ENCODE data around the gene EDARADD. TPM values are rescaled to one million over a fixed set of nuclear protein-coding genes. Genes with fewer than 3 reads are reported as not detected.
"Not testable (repeated sequence)": the region's sequence is repeated elsewhere in the genome, so short reads cannot be mapped to it uniquely, and the experiment has no call there.

Gene EDARADD
- total RNA-seq, 1 experiment from 2014 or later, result 0.30 TPM

DNA sequence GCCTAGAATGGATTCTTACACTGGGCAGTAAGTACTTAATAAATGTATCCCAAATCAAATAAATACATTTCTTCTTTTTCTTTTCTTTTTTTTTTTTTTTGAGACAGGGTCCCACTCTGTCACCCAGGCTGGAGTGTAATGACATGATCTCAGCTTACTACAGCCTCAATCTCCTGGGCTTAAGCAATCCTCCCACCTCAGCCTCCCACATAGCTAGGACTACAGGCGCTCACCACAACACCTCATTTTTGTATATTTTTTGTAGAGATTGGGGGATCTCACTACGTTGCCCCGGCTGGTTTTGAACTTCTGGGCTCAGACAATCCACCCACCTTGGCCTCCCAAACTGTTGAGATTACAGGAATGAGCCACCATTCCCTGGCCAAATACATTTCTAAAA is 66.0 kb downstream of the EDARADD start:
- Histone ChIP-seq H3K4me1 (ENCODE audit: control insufficient read depth in 1 of 2, insufficient read depth in 2 of 2, low read length in 2 of 2) (peaks cover 5 to 8% of the 10 kb centered on the region in 2 experiments; a peak in 3 of 4 replicates), H3K9ac (ENCODE audit: low read length) (no peak overlapping the region), H3K4me2 (ENCODE audit: low read length) (no peak overlapping the region), H3K27ac (ENCODE audit: low read depth, low read length) (no peak overlapping the region), H3K36me3 (ENCODE audit: control insufficient read depth in 1 of 2, insufficient read depth in 2 of 2, low read length in 2 of 2) (no peaks in the 10 kb centered on the region), H3K9me2 (ENCODE audit: insufficient read depth) (no peaks in the 10 kb centered on the region), H3K4me3 (replicated peaks in 1 of 2; ENCODE audit: low read depth in 1 of 2, low read length in 2 of 2) (no peak overlapping the region), H3K27me3 (ENCODE audit: insufficient read depth, low read length) (no peaks in the 10 kb centered on the region; the same call in 1 of the 2 replicates), H3K79me2 (ENCODE audit: insufficient read depth, low read length) (no peaks in the 10 kb centered on the region), H3K9me3 (ENCODE audit: control insufficient read depth in 1 of 2, insufficient read depth in 1 of 2, low read depth in 1 of 2, low read length in 2 of 2) (no peaks in the 10 kb centered on the region), H4K20me1 (ENCODE audit: insufficient read depth) (no peaks in the 10 kb centered on the region), H2AFZ (ENCODE audit: low read depth, low read length, poor library complexity, severe bottlenecking) (no peak overlapping the region)
- DNase-seq (ENCODE audit: low read depth, low spot score), result no peak
- ChIA-PET POLR2A (no interaction called here), RAD21 (ENCODE audit: low non-redundant PET in 1 of 2, low total read pairs in 2 of 2, uncharacterized antibody in 2 of 2, unreplicated experiment in 2 of 2) (no interaction called here), CTCF (interaction anchor here (1.2 kb wide), 1 partner anchor 8 kb away, joined by 4 read pairs; no protein-coding TSS in a partner anchor)
- BruUV-seq (replicated peaks), result no TSS peak
- no peak for ATAC-seq
- intact Hi-C loops (cut with micrococcal nuclease), result no loop called here
- TF ChIP-seq SRF (IDR thresholded peaks at IDR 0.05; ENCODE audit: low read depth) (no peak), ZNF274 (IDR thresholded peaks at IDR 0.05; ENCODE audit: low read depth, low read length) (no peak), FOSL1 (IDR thresholded peaks at IDR 0.05; ENCODE audit: low read depth) (no peak), ZFX (IDR thresholded peaks at IDR 0.05) (no peak), POLR2A (IDR thresholded peaks at IDR 0.05; ENCODE audit: borderline replicate concordance, extremely low read depth, insufficient read depth, insufficient read length) (no peak), CBX3 (IDR thresholded peaks at IDR 0.05; ENCODE audit: low read depth) (no peak), EZH2 (IDR thresholded peaks at IDR 0.05) (no peak)
- TF ChIP-seq, protein P1, sequence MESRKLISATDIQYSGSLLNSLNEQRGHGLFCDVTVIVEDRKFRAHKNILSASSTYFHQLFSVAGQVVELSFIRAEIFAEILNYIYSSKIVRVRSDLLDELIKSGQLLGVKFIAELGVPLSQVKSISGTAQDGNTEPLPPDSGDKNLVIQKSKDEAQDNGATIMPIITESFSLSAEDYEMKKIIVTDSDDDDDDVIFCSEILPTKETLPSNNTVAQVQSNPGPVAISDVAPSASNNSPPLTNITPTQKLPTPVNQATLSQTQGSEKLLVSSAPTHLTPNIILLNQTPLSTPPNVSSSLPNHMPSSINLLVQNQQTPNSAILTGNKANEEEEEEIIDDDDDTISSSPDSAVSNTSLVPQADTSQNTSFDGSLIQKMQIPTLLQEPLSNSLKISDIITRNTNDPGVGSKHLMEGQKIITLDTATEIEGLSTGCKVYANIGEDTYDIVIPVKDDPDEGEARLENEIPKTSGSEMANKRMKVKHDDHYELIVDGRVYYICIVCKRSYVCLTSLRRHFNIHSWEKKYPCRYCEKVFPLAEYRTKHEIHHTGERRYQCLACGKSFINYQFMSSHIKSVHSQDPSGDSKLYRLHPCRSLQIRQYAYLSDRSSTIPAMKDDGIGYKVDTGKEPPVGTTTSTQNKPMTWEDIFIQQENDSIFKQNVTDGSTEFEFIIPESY (IDR thresholded peaks at IDR 0.05; ENCODE audit: extremely low read depth, insufficient replicate concordance, low read length), result no peak

DNA sequence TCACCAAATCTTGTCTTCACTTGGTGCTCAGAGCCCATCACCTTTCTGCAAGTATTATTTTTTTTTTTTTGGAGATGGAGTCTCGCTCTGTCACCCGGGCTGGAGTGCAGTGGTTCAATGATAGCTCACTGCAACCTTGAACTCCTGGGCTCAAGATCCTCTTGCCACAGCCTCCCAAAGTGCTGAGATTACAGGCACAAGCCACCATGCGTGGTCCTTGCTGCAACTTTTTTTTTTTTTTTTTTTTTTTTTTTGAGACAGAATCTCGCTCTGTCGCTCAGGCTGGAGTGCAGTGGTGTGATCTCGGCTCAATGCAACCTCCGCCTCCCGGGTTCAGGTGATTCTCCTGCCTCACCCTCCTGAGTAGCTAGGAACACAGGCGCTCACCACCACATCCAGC is 70.1 kb downstream of the EDARADD start:
- ChIA-PET CTCF (interaction anchor here (1.1 kb wide), 1 partner anchor 37 kb away, joined by 5 read pairs; no protein-coding TSS in a partner anchor), RAD21 (ENCODE audit: low non-redundant PET in 1 of 2, low total read pairs in 2 of 2, uncharacterized antibody in 2 of 2, unreplicated experiment in 2 of 2) (interaction anchor here in 1 of 2 experiments (0.7 kb wide), 1 partner anchor 72 kb away, joined by 3 read pairs; no protein-coding TSS in a partner anchor)
- H3K9me2 ChIP-seq (ENCODE audit: insufficient read depth); H3K9ac ChIP-seq (ENCODE audit: low read length); H3K36me3 ChIP-seq (ENCODE audit: control insufficient read depth in 1 of 2, insufficient read depth in 2 of 2, low read length in 2 of 2); H3K27me3 ChIP-seq (ENCODE audit: insufficient read depth, low read length); POLR2A ChIA-PET; H3K4me3 ChIP-seq (replicated peaks in 1 of 2; ENCODE audit: low read depth in 1 of 2, low read length in 2 of 2); DNase-seq (ENCODE audit: low read depth, low spot score); H3K9me3 ChIP-seq (ENCODE audit: control insufficient read depth in 1 of 2, insufficient read depth in 1 of 2, low read depth in 1 of 2, low read length in 2 of 2); H4K20me1 ChIP-seq (ENCODE audit: insufficient read depth); intact Hi-C loops (cut with micrococcal nuclease); ATAC-seq; H3K4me2 ChIP-seq (ENCODE audit: low read length); H2AFZ ChIP-seq (ENCODE audit: low read depth, low read length, poor library complexity, severe bottlenecking); H3K4me1 ChIP-seq (ENCODE audit: control insufficient read depth in 1 of 2, insufficient read depth in 2 of 2, low read length in 2 of 2); H3K27ac ChIP-seq (ENCODE audit: low read depth, low read length); BruUV-seq (replicated peaks); H3K79me2 ChIP-seq (ENCODE audit: insufficient read depth, low read length): not testable (repeated sequence)

All from HCT116 (cell line).